ENCODE data around the gene LNPEP. TPM values are rescaled to one million over a fixed set of nuclear protein-coding genes. Genes with fewer than 3 reads are reported as not detected.

LNPEP gene
- total RNA-seq, 1 experiment from 2014 or later = 18.8 TPM

- no peak for TF ChIP-seq CTCF (conservative IDR thresholded peaks at IDR 0.05)
- no peak for TF ChIP-seq EZH2 (IDR thresholded peaks at IDR 0.05; ENCODE audit: low read depth)
- Histone ChIP-seq H3K4me1 (replicated peaks; ENCODE audit: insufficient read depth) (peaks cover 4% of the 10 kb centered on the region), H4K20me1 (ENCODE audit: insufficient read depth) (no peaks in the 10 kb centered on the region), H2AFZ (no peak overlapping the region), H3K27ac (no peak overlapping the region), H3K9me3 (ENCODE audit: insufficient read depth, low read depth) (no peaks in the 10 kb centered on the region), H3F3A (ENCODE audit: insufficient read depth, low read depth) (no peaks in the 10 kb centered on the region), H3K79me2 (ENCODE audit: low read depth) (no peaks in the 10 kb centered on the region), H3K4me3 (no peak overlapping the region), H3K27me3 (ENCODE audit: insufficient read depth, low read depth) (no peaks in the 10 kb centered on the region), H3K4me2 (no peak overlapping the region), H3K36me3 (ENCODE audit: low read depth) (no peaks in the 10 kb centered on the region), H3K9me2 (ENCODE audit: insufficient read depth) (no peaks in the 10 kb centered on the region; the same call in 1 of the 2 replicates)
- ChIA-PET CTCF (no interaction called here), POLR2A (ENCODE audit: unreplicated experiment) (no interaction called here)
- intact Hi-C loops (cut with micrococcal nuclease; ENCODE audit: unreplicated experiment) = no loop called here
- DNase-seq = no peak
- no TSS peak for BruUV-seq (replicated peaks)
These were observed 39.1 kb upstream of the LNPEP start for GRCh38 chr5:96896806-96897205.

GRCh38 chr5:96901384-96901783 is 34.5 kb upstream of the LNPEP start:
- CTCF ChIA-PET = no interaction called here
- no peaks in the 10 kb centered on the region for H3K9me2 ChIP-seq (ENCODE audit: insufficient read depth)
- no peaks in the 10 kb centered on the region for H3K27me3 ChIP-seq (ENCODE audit: insufficient read depth, low read depth)
- intact Hi-C loops (cut with micrococcal nuclease; ENCODE audit: unreplicated experiment) = no loop called here
- H3K9me3 ChIP-seq (ENCODE audit: insufficient read depth, low read depth) = no peaks in the 10 kb centered on the region
- BruUV-seq (replicated peaks) = no TSS peak
- DNase-seq = no peak
- H2AFZ ChIP-seq = no peak overlapping the region; the same call in 1 of the 2 replicates
- H3K36me3 ChIP-seq (ENCODE audit: low read depth) = no peaks in the 10 kb centered on the region
- TF ChIP-seq CTCF (conservative IDR thresholded peaks at IDR 0.05) (no peak), EZH2 (IDR thresholded peaks at IDR 0.05; ENCODE audit: low read depth) (no peak)
- H3K79me2 ChIP-seq (ENCODE audit: low read depth) = no peaks in the 10 kb centered on the region
- H3K4me2 ChIP-seq = peak overlapping the region; percentile 41
- H4K20me1 ChIP-seq (ENCODE audit: insufficient read depth) = no peaks in the 10 kb centered on the region
- no peak overlapping the region for H3K27ac ChIP-seq
- POLR2A ChIA-PET (ENCODE audit: unreplicated experiment) = no interaction called here
- H3K4me3 ChIP-seq = no peak overlapping the region
- no peaks in the 10 kb centered on the region for H3F3A ChIP-seq (ENCODE audit: insufficient read depth, low read depth)
- peaks cover 11% of the 10 kb centered on the region for H3K4me1 ChIP-seq (replicated peaks; ENCODE audit: insufficient read depth)

- H3K27me3 ChIP-seq (ENCODE audit: insufficient read depth, low read depth) = no peaks in the 10 kb centered on the region
- H3K4me3 ChIP-seq = no peak overlapping the region
- H3F3A ChIP-seq (ENCODE audit: insufficient read depth, low read depth) = no peaks in the 10 kb centered on the region
- H3K27ac ChIP-seq = peak overlapping the region; percentile 10; the same call in 1 of the 2 replicates
- TF ChIP-seq CTCF (conservative IDR thresholded peaks at IDR 0.05) (no peak), EZH2 (IDR thresholded peaks at IDR 0.05; ENCODE audit: low read depth) (no peak)
- no peaks in the 10 kb centered on the region for H3K9me2 ChIP-seq (ENCODE audit: insufficient read depth)
- intact Hi-C loops (cut with micrococcal nuclease; ENCODE audit: unreplicated experiment) = no loop called here
- ChIA-PET POLR2A (ENCODE audit: unreplicated experiment) (no interaction called here), CTCF (no interaction called here)
- no peaks in the 10 kb centered on the region for H3K9me3 ChIP-seq (ENCODE audit: insufficient read depth, low read depth)
- peaks cover 11% of the 10 kb centered on the region for H3K4me1 ChIP-seq (replicated peaks; ENCODE audit: insufficient read depth)
- no peaks in the 10 kb centered on the region for H3K36me3 ChIP-seq (ENCODE audit: low read depth)
- no TSS peak for BruUV-seq (replicated peaks)
- no peaks in the 10 kb centered on the region for H3K79me2 ChIP-seq (ENCODE audit: low read depth)
- DNase-seq = no peak
- no peaks in the 10 kb centered on the region for H4K20me1 ChIP-seq (ENCODE audit: insufficient read depth)
- H3K4me2 ChIP-seq = peak overlapping the region; percentile 41
- H2AFZ ChIP-seq = no peak overlapping the region; the same call in 1 of the 2 replicates
These were observed 34.0 kb upstream of the LNPEP start for GRCh38 chr5:96901841-96902240.
